Measurements from ENCODE around the gene DDX53. TPM values are rescaled to one million over a fixed set of nuclear protein-coding genes. Genes with fewer than 3 reads are reported as not detected.

Gene DDX53
- total RNA-seq, 3 donors from 2014 or later = not detected

DNA sequence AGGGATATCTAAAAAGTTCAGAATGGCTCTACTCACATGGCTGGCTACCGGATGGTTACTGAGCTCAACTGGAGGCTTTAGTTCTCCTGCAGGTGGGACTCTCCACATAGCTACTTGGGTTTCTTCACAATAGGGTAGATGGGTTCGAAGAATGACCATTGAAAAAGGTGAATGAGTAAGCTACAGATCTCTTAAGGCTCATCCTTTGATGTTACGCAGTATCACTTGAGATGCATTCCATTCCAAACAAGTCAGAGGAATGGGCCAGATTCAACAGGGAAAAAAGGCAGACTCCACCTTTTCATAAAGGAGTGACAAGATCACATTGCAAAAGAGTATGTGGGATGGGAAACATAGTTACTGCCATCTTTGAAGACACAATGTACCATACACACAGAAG, 52.6 kb downstream of the DDX53 start:
- Histone ChIP-seq H3K4me1 (ENCODE audit: low read depth) (no peaks in the 10 kb centered on the region), H3K9me3 (no peaks in the 10 kb centered on the region), H3K36me3 (ENCODE audit: low read depth) (no peaks in the 10 kb centered on the region), H3K4me3 (no peak overlapping the region)
- TF ChIP-seq, protein P1, sequence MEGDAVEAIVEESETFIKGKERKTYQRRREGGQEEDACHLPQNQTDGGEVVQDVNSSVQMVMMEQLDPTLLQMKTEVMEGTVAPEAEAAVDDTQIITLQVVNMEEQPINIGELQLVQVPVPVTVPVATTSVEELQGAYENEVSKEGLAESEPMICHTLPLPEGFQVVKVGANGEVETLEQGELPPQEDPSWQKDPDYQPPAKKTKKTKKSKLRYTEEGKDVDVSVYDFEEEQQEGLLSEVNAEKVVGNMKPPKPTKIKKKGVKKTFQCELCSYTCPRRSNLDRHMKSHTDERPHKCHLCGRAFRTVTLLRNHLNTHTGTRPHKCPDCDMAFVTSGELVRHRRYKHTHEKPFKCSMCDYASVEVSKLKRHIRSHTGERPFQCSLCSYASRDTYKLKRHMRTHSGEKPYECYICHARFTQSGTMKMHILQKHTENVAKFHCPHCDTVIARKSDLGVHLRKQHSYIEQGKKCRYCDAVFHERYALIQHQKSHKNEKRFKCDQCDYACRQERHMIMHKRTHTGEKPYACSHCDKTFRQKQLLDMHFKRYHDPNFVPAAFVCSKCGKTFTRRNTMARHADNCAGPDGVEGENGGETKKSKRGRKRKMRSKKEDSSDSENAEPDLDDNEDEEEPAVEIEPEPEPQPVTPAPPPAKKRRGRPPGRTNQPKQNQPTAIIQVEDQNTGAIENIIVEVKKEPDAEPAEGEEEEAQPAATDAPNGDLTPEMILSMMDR (IDR thresholded peaks at IDR 0.05) = no peak
- ATAC-seq (no peak), DNase-seq (no peak)
- intact Hi-C loops (cut with DNase I, micrococcal nuclease) = no loop called here

Measured in mucosa of descending colon (tissue), 3 donors.